GM12878 (cell line): Measurements from ENCODE around the gene CLASP1. TPM values are rescaled to one million over a fixed set of nuclear protein-coding genes. Genes with fewer than 3 reads are reported as not detected.

ENCODE experiments used
- ATAC-seq: fragments of 200-7000 bp; cut with Tn5 transposase; 3 replicates; pipeline ENCODE4 v1.9.1; 2020; ENCODE audit warnings: mild to moderate bottlenecking, moderate library complexity
- BruUV-seq: library from RNA; stranded (reverse); fragments of 400-500 nt; replicated peaks from 2 replicates; lab custom pipeline; 2021; lab: Mats Ljungman, UMichigan
- CTCF ChIA-PET: fragments of 300-600 bp; sonication (Branson Sonifier 250); formaldehyde crosslinking; extraction: SDS; loops from one replicate; lab custom pipeline; 2021; ENCODE audit warnings: inconsistent platforms; lab: Yijun Ruan, JAX
- POLR2A ChIA-PET: fragments of 350-600 bp; formaldehyde crosslinking; extraction: SDS; loops from one replicate; lab custom pipeline; 2021; ENCODE audit warnings: inconsistent platforms; lab: Charles Lee
- RAD21 ChIA-PET: fragments of 300-600 bp; sonication (Branson Sonifier 250); formaldehyde crosslinking; loops from one replicate; lab custom pipeline; 2023; ENCODE audit warnings: antibody characterized with exemption; ENCODE audit not compliant: unreplicated experiment; lab: Charles Lee
- SMC1A ChIA-PET: fragments of 300-600 bp; sonication (Branson Sonifier 250); formaldehyde crosslinking; loops from one replicate; lab custom pipeline; 2023; ENCODE audit not compliant: unreplicated experiment, uncharacterized antibody; lab: Charles Lee
- DNase-seq: peaks from one replicate; pipeline ENCODE4 v3.0.0-alpha.2; 2011; ENCODE audit warnings: low read depth, low spot score
- FAIRE-seq: peaks from 3 replicates; lab custom pipeline; 2011; peaks lifted over from hg19 to GRCh38; lab: Jason Lieb, UNC
- H2AFZ ChIP-seq: 2 replicates; pipeline ENCODE4 v1.6.0; 2011; ENCODE audit warnings: low read depth, low read length, control low read depth; ENCODE audit not compliant: control insufficient read depth
- H3K27ac ChIP-seq: 2 replicates; pipeline ENCODE4 v1.5.1; 2011; ENCODE audit warnings: control low read depth; ENCODE audit not compliant: control insufficient read depth, insufficient read depth
- H3K27me3 ChIP-seq, 2 experiments: replicated peaks in 1 of 2; 2 replicates each; pipeline versions ENCODE4 v1.6.0 to v1.6.1; 2011; ENCODE audit warnings: low read length in 1 of 2; ENCODE audit not compliant: control insufficient read depth in 2 of 2, insufficient read depth in 2 of 2
- H3K36me3 ChIP-seq, 2 experiments: 2 replicates each; pipeline ENCODE4 v1.5.1; 2011; ENCODE audit warnings: low read length in 1 of 2; ENCODE audit not compliant: control insufficient read depth in 2 of 2, insufficient read depth in 2 of 2
- H3K4me1 ChIP-seq: 2 replicates; pipeline ENCODE4 v1.6.1; 2011; ENCODE audit warnings: mild to moderate bottlenecking, low read length, moderate library complexity, mixed read lengths; ENCODE audit not compliant: control insufficient read depth, insufficient read depth
- H3K4me2 ChIP-seq: 2 replicates; pipeline ENCODE4 v1.6.0; 2011; ENCODE audit warnings: control low read depth; ENCODE audit not compliant: control insufficient read depth, insufficient read depth
- H3K4me3 ChIP-seq: fragments of 200-600 bp; sonication (generic); 2 replicates; pipeline ENCODE4 v1.5.1; 2016
- H3K79me2 ChIP-seq: 2 replicates; pipeline ENCODE4 v1.6.0; 2011; ENCODE audit warnings: low read length; ENCODE audit not compliant: control insufficient read depth, insufficient read depth
- H3K9ac ChIP-seq: 2 replicates; pipeline ENCODE4 v1.8.0; 2011; ENCODE audit warnings: low read length, control low read depth, mixed read lengths; ENCODE audit not compliant: control insufficient read depth, insufficient read depth
- H3K9me3 ChIP-seq: replicated peaks from 3 replicates; pipeline ENCODE4 v1.5.1; 2011; ENCODE audit warnings: mild to moderate bottlenecking, low read length; ENCODE audit not compliant: control insufficient read depth, insufficient read depth
- H4K20me1 ChIP-seq: 2 replicates; pipeline ENCODE4 v1.6.0; 2011; ENCODE audit not compliant: control insufficient read depth, insufficient read depth
- BHLHE40 ChIP-seq, 2 experiments: fragments of 450-650 bp in 1 of 2; IDR thresholded peaks; 2 replicates each; pipeline ENCODE4 v1.6.1; 2011 to 2017; ENCODE audit warnings: low read depth in 2 of 2, borderline replicate concordance in 1 of 2, improper control_type of control experiment in 1 of 2, low read length in 1 of 2, mild to moderate bottlenecking in 1 of 2
- EZH2 ChIP-seq: IDR thresholded peaks from 2 replicates; pipeline ENCODE4 v1.6.1; 2012; ENCODE audit warnings: low read depth, mild to moderate bottlenecking, control low read depth, inconsistent platforms, low read length, borderline replicate concordance; ENCODE audit not compliant: control insufficient read depth
- KDM1A ChIP-seq: fragments of 200-600 bp; sonication (generic); IDR thresholded peaks from 2 replicates; pipeline ENCODE4 v1.6.1; 2016; ENCODE audit warnings: borderline replicate concordance
- MEF2B ChIP-seq: fragments of 450-650 bp; IDR thresholded peaks from 2 replicates; pipeline ENCODE4 v1.6.1; 2018; ENCODE audit warnings: mild to moderate bottlenecking, moderate library complexity; ENCODE audit not compliant: partially characterized antibody, poor library complexity, severe bottlenecking
- MTA3 ChIP-seq: IDR thresholded peaks from 2 replicates; pipeline ENCODE4 v1.6.1; 2012; ENCODE audit warnings: low read length, inconsistent platforms, borderline replicate concordance
- PAX5 ChIP-seq: IDR thresholded peaks from 2 replicates; pipeline ENCODE4 v1.6.1; 2011; ENCODE audit warnings: low read depth, low read length, borderline replicate concordance
- POLR2AphosphoS2 ChIP-seq: IDR thresholded peaks from 2 replicates; pipeline ENCODE4 v1.6.1; 2011; ENCODE audit warnings: low read depth, mild to moderate bottlenecking, low read length, improper control_type of control experiment, moderate library complexity
- RB1 ChIP-seq: fragments of 450-650 bp; formaldehyde crosslinking; IDR thresholded peaks from 2 replicates; pipeline ENCODE4 v1.6.1; 2017; ENCODE audit warnings: mild to moderate bottlenecking, borderline replicate concordance
- RELA ChIP-seq: fragments of 450-650 bp; IDR thresholded peaks from 2 replicates; pipeline ENCODE4 v1.8.0; 2014; ENCODE audit warnings: borderline replicate concordance; ENCODE audit not compliant: partially characterized antibody
- SMC3 ChIP-seq: IDR thresholded peaks from 2 replicates; pipeline ENCODE4 v1.6.1; 2011; ENCODE audit warnings: low read length, improper control_type of control experiment, borderline replicate concordance
- WRNIP1 ChIP-seq: IDR thresholded peaks from 2 replicates; pipeline ENCODE4 v1.6.1; 2011; ENCODE audit warnings: low read depth, low read length, improper control_type of control experiment, borderline replicate concordance
- WGBS: methylation state at CpG from one replicate; pipeline ENCODE4 v1.1.6; 2016; ENCODE audit warnings: low lambda C conversion rate; ENCODE audit not compliant: insufficient replicate concordance, insufficient coverage; ENCODE audit errors: missing lambda C conversion rate; 5-methylcytosine and 5-hydroxymethylcytosine counted together
- in situ Hi-C: fragments of 300-500 bp; cut with MboI; formaldehyde crosslinking; loops from 9 replicates; pipeline ENCODE4 v1.14.3; 2018; ENCODE audit warnings: mixed read lengths
- intact Hi-C: fragments of 100-400 bp; cut with micrococcal nuclease; formaldehyde crosslinking; loops from one replicate; pipeline ENCODE4 v1.14.2; 2022; ENCODE audit not compliant: unreplicated experiment
- polyA plus RNA-seq, 11 experiments: library from polyadenylated mRNA; depleted of rRNA in 4 of 11; unstranded in 6 of 11; stranded (reverse) in 5 of 11; fragments of >200 nt; fragmentation: Nextera tagmentation in 4 of 11; fragmentation: Illumina TruSeq in 1 of 11; extraction: Ambion mirVana in 4 of 11; extraction: Trizol in 1 of 11; gene quantifications; 1 replicate in 1 of 11; 2 replicates in 10 of 11; pipeline versions ENCODE4 v1.2.1 to v1.2.3, GENCODE V29; 2011 to 2016; ENCODE audit warnings: inconsistent platforms in 2 of 11, missing spikeins in 2 of 11, low read depth in 1 of 11
- total RNA-seq, 4 experiments: library from RNA; depleted of rRNA in 3 of 4; stranded (reverse); fragments of >200 nt in 3 of 4; fragmentation: Illumina TruSeq in 1 of 4; extraction: Trizol in 1 of 4; gene quantifications; 2 replicates each; pipeline versions ENCODE4 v1.2.1 to v1.2.3, GENCODE V29; 2013 to 2021
- TF ChIP-seq, protein P1 (sequence below): IDR thresholded peaks from 2 replicates; pipeline ENCODE4 v1.6.1; 2011; ENCODE audit warnings: low read depth, mild to moderate bottlenecking, low read length, moderate library complexity, borderline replicate concordance; ENCODE audit errors: extremely low read depth
- TF ChIP-seq, protein P2 (sequence below): fragments of 450-650 bp; IDR thresholded peaks from 2 replicates; pipeline ENCODE4 v1.6.1; 2017; ENCODE audit warnings: mild to moderate bottlenecking, low read depth, inconsistent platforms; ENCODE audit not compliant: poor library complexity, severe bottlenecking
- TF ChIP-seq, protein P3 (sequence below): IDR thresholded peaks from 2 replicates; pipeline ENCODE4 v1.6.1; 2011; ENCODE audit warnings: borderline replicate concordance, low read depth, mild to moderate bottlenecking, moderate library complexity, low read length; ENCODE audit not compliant: insufficient read depth, poor library complexity, severe bottlenecking
- TF ChIP-seq, protein P4 (sequence below): IDR thresholded peaks from 2 replicates; pipeline ENCODE4 v1.6.1; 2011; ENCODE audit warnings: borderline replicate concordance, low read depth, mild to moderate bottlenecking, moderate library complexity, mixed read lengths, low read length; ENCODE audit not compliant: insufficient read depth; ENCODE audit errors: extremely low read length

Gene CLASP1
- total and polyA plus RNA-seq, 10 of the 15 experiments (the other 5 are each of a cell fraction or from before 2014, with no cell fraction given), result 1.4 to 62.4 (median 32.9) TPM

DNA sequence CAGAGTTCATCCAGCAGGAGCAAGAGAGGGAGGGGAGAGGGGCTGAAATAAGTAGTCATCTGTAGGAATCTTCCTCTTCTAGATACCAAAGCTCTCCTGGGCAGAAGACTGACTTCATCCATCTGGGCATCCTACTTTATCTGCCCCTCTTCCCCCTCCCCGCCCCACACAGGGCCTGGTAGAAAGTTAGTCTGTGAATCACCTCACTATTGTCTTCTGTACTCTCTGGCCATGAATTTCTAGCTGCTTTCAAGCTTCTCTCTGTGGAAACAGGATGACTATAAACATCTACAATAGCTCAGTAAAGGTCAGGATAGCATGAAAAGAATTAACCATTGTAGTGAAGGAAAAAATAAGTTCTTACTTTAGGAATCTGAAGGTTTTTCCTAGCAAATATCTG, 166.2 kb downstream of the CLASP1 start (continued):
- TF ChIP-seq, protein P1, sequence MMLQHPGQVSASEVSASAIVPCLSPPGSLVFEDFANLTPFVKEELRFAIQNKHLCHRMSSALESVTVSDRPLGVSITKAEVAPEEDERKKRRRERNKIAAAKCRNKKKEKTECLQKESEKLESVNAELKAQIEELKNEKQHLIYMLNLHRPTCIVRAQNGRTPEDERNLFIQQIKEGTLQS, result no peak
- TF ChIP-seq RB1, result no peak

DNA sequence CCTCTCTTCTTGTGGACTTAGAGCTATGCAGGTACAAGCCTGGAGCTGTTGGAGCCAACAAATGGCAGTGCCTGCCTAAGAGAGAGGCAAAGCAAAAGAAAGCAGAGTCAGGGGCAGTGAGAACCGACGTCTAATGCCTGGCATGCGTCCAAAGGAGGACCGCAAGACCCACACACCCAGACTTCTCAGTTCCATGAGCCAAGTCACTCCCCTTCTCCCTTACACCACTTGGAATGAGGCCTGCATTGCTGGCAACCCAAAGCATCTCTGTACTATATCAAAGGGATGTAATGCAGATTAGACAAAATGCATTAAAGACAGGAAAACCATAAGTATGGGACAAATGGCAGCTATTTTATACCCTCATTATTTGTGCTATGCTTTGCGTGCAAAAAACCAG, 168.4 kb downstream of the CLASP1 start:
- Histone ChIP-seq H3K4me1 (no peaks in the 10 kb centered on the region), H3K27ac (no peak overlapping the region), H3K9ac (no peak overlapping the region), H4K20me1 (no peaks in the 10 kb centered on the region), H3K9me3 (no peaks in the 10 kb centered on the region), H3K4me3 (no peak overlapping the region), H3K36me3 (peaks cover 5 to 9% of the 10 kb centered on the region in 2 experiments; a peak in 3 of 4 replicates), H3K79me2 (peaks cover 1% of the 10 kb centered on the region), H3K27me3 (no peaks in the 10 kb centered on the region), H2AFZ (no peak overlapping the region), H3K4me2 (no peak overlapping the region)
- intact Hi-C loops (no loop called here), in situ Hi-C loops (no loop called here)
- ChIA-PET CTCF (interaction anchor here (1.0 kb wide), 1 partner anchor 13 kb away, joined by 3 read pairs; no protein-coding TSS in a partner anchor), POLR2A (interaction anchor here (0.5 kb wide), 1 partner anchor 37 kb away, joined by 3 read pairs; no protein-coding TSS in a partner anchor), RAD21 (interaction anchor here (1.2 kb wide), 1 partner anchor 10 kb away, joined by 3 read pairs; no protein-coding TSS in a partner anchor), SMC1A (interaction anchor here (2.2 kb wide), 1 partner anchor 22 kb away, joined by 7 read pairs; no protein-coding TSS in a partner anchor)
- ATAC-seq (no peak), FAIRE-seq (no peak), DNase-seq (no peak)
- BruUV-seq, result no TSS peak
- WGBS, result 84% methylated on average over 5 of the region's 5 CpGs
- TF ChIP-seq RB1 (no peak), PAX5 (no peak), EZH2 (no peak), RELA (no peak), SMC3 (no peak), KDM1A (no peak), POLR2AphosphoS2 (no peak), WRNIP1 (no peak), BHLHE40 (IDR thresholded peaks at IDR 0.05; ENCODE audit: borderline replicate concordance in 1 of 2, low read depth in 2 of 2, low read length in 1 of 2) (no peak), MEF2B (no peak), MTA3 (no peak)
- TF ChIP-seq, protein P2, sequence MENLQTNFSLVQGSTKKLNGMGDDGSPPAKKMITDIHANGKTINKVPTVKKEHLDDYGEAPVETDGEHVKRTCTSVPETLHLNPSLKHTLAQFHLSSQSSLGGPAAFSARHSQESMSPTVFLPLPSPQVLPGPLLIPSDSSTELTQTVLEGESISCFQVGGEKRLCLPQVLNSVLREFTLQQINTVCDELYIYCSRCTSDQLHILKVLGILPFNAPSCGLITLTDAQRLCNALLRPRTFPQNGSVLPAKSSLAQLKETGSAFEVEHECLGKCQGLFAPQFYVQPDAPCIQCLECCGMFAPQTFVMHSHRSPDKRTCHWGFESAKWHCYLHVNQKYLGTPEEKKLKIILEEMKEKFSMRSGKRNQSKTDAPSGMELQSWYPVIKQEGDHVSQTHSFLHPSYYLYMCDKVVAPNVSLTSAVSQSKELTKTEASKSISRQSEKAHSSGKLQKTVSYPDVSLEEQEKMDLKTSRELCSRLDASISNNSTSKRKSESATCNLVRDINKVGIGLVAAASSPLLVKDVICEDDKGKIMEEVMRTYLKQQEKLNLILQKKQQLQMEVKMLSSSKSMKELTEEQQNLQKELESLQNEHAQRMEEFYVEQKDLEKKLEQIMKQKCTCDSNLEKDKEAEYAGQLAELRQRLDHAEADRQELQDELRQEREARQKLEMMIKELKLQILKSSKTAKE, result no peak
- TF ChIP-seq, protein P3, sequence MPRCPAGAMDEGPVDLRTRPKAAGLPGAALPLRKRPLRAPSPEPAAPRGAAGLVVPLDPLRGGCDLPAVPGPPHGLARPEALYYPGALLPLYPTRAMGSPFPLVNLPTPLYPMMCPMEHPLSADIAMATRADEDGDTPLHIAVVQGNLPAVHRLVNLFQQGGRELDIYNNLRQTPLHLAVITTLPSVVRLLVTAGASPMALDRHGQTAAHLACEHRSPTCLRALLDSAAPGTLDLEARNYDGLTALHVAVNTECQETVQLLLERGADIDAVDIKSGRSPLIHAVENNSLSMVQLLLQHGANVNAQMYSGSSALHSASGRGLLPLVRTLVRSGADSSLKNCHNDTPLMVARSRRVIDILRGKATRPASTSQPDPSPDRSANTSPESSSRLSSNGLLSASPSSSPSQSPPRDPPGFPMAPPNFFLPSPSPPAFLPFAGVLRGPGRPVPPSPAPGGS, result no peak
- TF ChIP-seq, protein P4, sequence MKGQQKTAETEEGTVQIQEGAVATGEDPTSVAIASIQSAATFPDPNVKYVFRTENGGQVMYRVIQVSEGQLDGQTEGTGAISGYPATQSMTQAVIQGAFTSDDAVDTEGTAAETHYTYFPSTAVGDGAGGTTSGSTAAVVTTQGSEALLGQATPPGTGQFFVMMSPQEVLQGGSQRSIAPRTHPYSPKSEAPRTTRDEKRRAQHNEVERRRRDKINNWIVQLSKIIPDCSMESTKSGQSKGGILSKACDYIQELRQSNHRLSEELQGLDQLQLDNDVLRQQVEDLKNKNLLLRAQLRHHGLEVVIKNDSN, result no peak
